NCI-H2227 (cell line): ENCODE results near the gene IRF2BP2.

Experiments used
- DNase-seq: peaks from one replicate; lab custom pipeline; 2025; ENCODE audit not compliant: unreplicated experiment; lab: John Stamatoyannopoulos, UW

IRF2BP2 gene

GRCh38 chr1:234614081-234614489 lies 4.1 kb upstream of the IRF2BP2 start:
- no peak for DNase-seq

GRCh38 chr1:234613128-234613875 lies 3.3 kb upstream of the IRF2BP2 start:
- no peak for DNase-seq

- DNase-seq, result peak; percentile 96
Observed at GRCh38 chr1:234612352-234613127, 2.6 kb upstream of the IRF2BP2 start.

- DNase-seq, result peak; percentile 66
Observed at GRCh38 chr1:234611847-234612351, 1.9 kb upstream of the IRF2BP2 start.

- DNase-seq, result peak; percentile 89
Observed at GRCh38 chr1:234611225-234611846, 1.4 kb upstream of the IRF2BP2 start.

- DNase-seq, result peak; percentile 96
Observed at GRCh38 chr1:234610666-234611224, 767 bp upstream of the IRF2BP2 start.

GRCh38 chr1:234609691-234610042 lies 311 bp downstream of the IRF2BP2 start:
- DNase-seq, result no peak

- peak; percentile 79 for DNase-seq
Observed at GRCh38 chr1:234608911-234609690, 877 bp downstream of the IRF2BP2 start.

- DNase-seq, result peak; percentile 62
Observed at GRCh38 chr1:234608025-234608910, 1.7 kb downstream of the IRF2BP2 start.

GRCh38 chr1:234607109-234608024 lies 2.6 kb downstream of the IRF2BP2 start:
- peak; percentile 75 for DNase-seq

- no peak for DNase-seq
Observed at GRCh38 chr1:234606784-234607108, 3.2 kb downstream of the IRF2BP2 start.

- DNase-seq, result peak; percentile 64
Observed at GRCh38 chr1:234605983-234606783, 3.8 kb downstream of the IRF2BP2 start.

GRCh38 chr1:234605399-234605982 lies 4.5 kb downstream of the IRF2BP2 start:
- DNase-seq, result no peak

- no peak for DNase-seq
Observed at GRCh38 chr1:234604495-234605398, 5.2 kb downstream of the IRF2BP2 start.

- peak; percentile 20 for DNase-seq
Observed at GRCh38 chr1:234603221-234604204, 6.5 kb downstream of the IRF2BP2 start.
